ENCODE measurements around the gene MAST2. TPM values are rescaled to one million over a fixed set of nuclear protein-coding genes. Genes with fewer than 3 reads are reported as not detected.
A peak's percentile ranks its signal among the peaks of the same experiment; 100 is the strongest.

The MAST2 gene
- total and polyA plus RNA-seq, 9 of the 15 experiments (the other 6 are each of a cell fraction or from before 2014, with no cell fraction given): 0.73 to 32.0 (median 17.8) TPM

DNA sequence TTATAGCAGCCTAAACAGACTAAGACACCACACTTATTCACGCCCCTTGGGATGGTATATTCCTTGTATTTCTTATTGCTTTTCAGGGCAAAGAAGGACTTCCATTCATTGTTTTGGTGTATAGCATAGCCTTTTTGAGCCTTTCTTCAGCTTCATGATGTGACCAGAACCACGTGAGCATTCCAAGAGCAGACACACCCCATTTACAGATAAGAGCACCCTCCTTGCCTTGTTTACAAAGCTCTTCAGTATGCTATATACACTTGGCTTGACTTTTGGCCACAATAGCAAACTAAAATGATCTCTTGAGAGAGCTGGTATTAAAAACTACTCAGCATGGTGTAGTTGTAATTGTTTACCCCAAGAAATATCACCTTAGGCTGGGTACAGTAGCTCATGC lies 250.3 kb downstream of the MAST2 start (continued):
- no peak for TF ChIP-seq ZMIZ1 (IDR thresholded peaks at IDR 0.05; ENCODE audit: low read depth in 2 of 2, low read length in 2 of 2)
- no peak for TF ChIP-seq OTX1 (CRISPR knock-in tag; IDR thresholded peaks at IDR 0.05)
- TF ChIP-seq, protein P1, sequence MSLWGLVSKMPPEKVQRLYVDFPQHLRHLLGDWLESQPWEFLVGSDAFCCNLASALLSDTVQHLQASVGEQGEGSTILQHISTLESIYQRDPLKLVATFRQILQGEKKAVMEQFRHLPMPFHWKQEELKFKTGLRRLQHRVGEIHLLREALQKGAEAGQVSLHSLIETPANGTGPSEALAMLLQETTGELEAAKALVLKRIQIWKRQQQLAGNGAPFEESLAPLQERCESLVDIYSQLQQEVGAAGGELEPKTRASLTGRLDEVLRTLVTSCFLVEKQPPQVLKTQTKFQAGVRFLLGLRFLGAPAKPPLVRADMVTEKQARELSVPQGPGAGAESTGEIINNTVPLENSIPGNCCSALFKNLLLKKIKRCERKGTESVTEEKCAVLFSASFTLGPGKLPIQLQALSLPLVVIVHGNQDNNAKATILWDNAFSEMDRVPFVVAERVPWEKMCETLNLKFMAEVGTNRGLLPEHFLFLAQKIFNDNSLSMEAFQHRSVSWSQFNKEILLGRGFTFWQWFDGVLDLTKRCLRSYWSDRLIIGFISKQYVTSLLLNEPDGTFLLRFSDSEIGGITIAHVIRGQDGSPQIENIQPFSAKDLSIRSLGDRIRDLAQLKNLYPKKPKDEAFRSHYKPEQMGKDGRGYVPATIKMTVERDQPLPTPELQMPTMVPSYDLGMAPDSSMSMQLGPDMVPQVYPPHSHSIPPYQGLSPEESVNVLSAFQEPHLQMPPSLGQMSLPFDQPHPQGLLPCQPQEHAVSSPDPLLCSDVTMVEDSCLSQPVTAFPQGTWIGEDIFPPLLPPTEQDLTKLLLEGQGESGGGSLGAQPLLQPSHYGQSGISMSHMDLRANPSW (CRISPR knock-in tag; IDR thresholded peaks at IDR 0.05): no peak
- TF ChIP-seq BRCA1 (IDR thresholded peaks at IDR 0.05): no peak
- no peak for TF ChIP-seq BRCA1 (CRISPR knock-in tag; IDR thresholded peaks at IDR 0.05)
- TF ChIP-seq PURB (CRISPR knock-in tag; IDR thresholded peaks at IDR 0.05; ENCODE audit: low read depth): no peak
- TF ChIP-seq TAF9B (IDR thresholded peaks at IDR 0.05; ENCODE audit: partially characterized antibody): no peak
- no peak for TF ChIP-seq HMG20A (CRISPR knock-in tag; conservative IDR thresholded peaks at IDR 0.05)
- 0 out of 2 replicates have a peak, but pooled peaks have one; percentile 36 for TF ChIP-seq TEAD4 (IDR thresholded peaks at IDR 0.05; ENCODE audit: low read length)
- TF ChIP-seq TEAD4 (CRISPR knock-in tag; IDR thresholded peaks at IDR 0.05; ENCODE audit: borderline replicate concordance): no peak
- no peak for TF ChIP-seq ZNF586 (CRISPR knock-in tag; conservative IDR thresholded peaks at IDR 0.05)
- TF ChIP-seq ZNF696 (CRISPR knock-in tag; conservative IDR thresholded peaks at IDR 0.05): no peak
- TF ChIP-seq NR2C2 (CRISPR knock-in tag; IDR thresholded peaks at IDR 0.05): no peak
- no peak for TF ChIP-seq NR2C2 (tag; IDR thresholded peaks at IDR 0.05)
- TF ChIP-seq CBX3 (IDR thresholded peaks at IDR 0.05; ENCODE audit: borderline replicate concordance in 1 of 2, low read length in 2 of 2): no peak
- TF ChIP-seq MYNN (IDR thresholded peaks at IDR 0.05): no peak
- TF ChIP-seq MYNN (CRISPR knock-in tag; IDR thresholded peaks at IDR 0.05): no peak
- TF ChIP-seq SRF (CRISPR knock-in tag; IDR thresholded peaks at IDR 0.05): no peak
- TF ChIP-seq KLF1 (tag; IDR thresholded peaks at IDR 0.05): peak; percentile 88
- TF ChIP-seq FOXK2 (conservative IDR thresholded peaks at IDR 0.05 in 1 of 2, IDR thresholded peaks at IDR 0.05 in 1 of 2; ENCODE audit: low read depth in 2 of 2): peak; percentile 98 to 99
- TF ChIP-seq CHCHD3 (CRISPR knock-in tag; IDR thresholded peaks at IDR 0.05): no peak
- TF ChIP-seq MYBL2 (IDR thresholded peaks at IDR 0.05; ENCODE audit: low read depth): no peak
- no peak for TF ChIP-seq MYBL2 (CRISPR knock-in tag; IDR thresholded peaks at IDR 0.05; ENCODE audit: borderline replicate concordance)
- no peak for TF ChIP-seq ZNF79 (CRISPR knock-in tag; IDR thresholded peaks at IDR 0.05; ENCODE audit: low read depth)
- no peak for TF ChIP-seq EHMT2 (IDR thresholded peaks at IDR 0.05)
- no peak for TF ChIP-seq ZNF133 (CRISPR knock-in tag; IDR thresholded peaks at IDR 0.05)
- TF ChIP-seq ZNF175 (CRISPR knock-in tag; IDR thresholded peaks at IDR 0.05; ENCODE audit: low read depth): no peak
